Ishikawa (cell line): ENCODE data around the gene PRC1.

Experiments used
- CEBPB ChIP-seq: IDR thresholded peaks from 2 replicates; pipeline ENCODE4 v1.6.1; 2012
- CREB1 ChIP-seq: IDR thresholded peaks from 2 replicates; pipeline ENCODE4 v1.6.1; 2012; ENCODE audit warnings: low read depth
- EGR1 ChIP-seq: IDR thresholded peaks from 2 replicates; pipeline ENCODE4 v1.6.1; 2012
- EP300 ChIP-seq: IDR thresholded peaks from 2 replicates; pipeline ENCODE4 v1.6.1; 2012; ENCODE audit warnings: borderline replicate concordance
- FOXM1 ChIP-seq: IDR thresholded peaks from 2 replicates; pipeline ENCODE4 v1.6.1; 2012; ENCODE audit warnings: low read depth, borderline replicate concordance
- MAX ChIP-seq: IDR thresholded peaks from 2 replicates; pipeline ENCODE4 v1.6.1; 2012
- NFIC ChIP-seq: IDR thresholded peaks from 2 replicates; pipeline ENCODE4 v1.6.1; 2012
- TAF1 ChIP-seq: IDR thresholded peaks from 2 replicates; pipeline ENCODE4 v1.6.1; 2012; ENCODE audit warnings: low read depth, mild to moderate bottlenecking
- TCF12 ChIP-seq: IDR thresholded peaks from 2 replicates; pipeline ENCODE4 v1.6.1; 2012; ENCODE audit warnings: low read depth
- USF1 ChIP-seq: IDR thresholded peaks from 2 replicates; pipeline ENCODE4 v1.6.1; 2012
- YY1 ChIP-seq: IDR thresholded peaks from 2 replicates; pipeline ENCODE4 v1.6.1; 2012; ENCODE audit warnings: low read depth
- TF ChIP-seq, protein P1 (sequence below): IDR thresholded peaks from 2 replicates; pipeline ENCODE4 v1.6.1; 2012; ENCODE audit warnings: low read depth, mild to moderate bottlenecking

- TF ChIP-seq EP300 = no peak
- no peak for TF ChIP-seq CREB1
- TF ChIP-seq NFIC = no peak
- TF ChIP-seq, protein P1, sequence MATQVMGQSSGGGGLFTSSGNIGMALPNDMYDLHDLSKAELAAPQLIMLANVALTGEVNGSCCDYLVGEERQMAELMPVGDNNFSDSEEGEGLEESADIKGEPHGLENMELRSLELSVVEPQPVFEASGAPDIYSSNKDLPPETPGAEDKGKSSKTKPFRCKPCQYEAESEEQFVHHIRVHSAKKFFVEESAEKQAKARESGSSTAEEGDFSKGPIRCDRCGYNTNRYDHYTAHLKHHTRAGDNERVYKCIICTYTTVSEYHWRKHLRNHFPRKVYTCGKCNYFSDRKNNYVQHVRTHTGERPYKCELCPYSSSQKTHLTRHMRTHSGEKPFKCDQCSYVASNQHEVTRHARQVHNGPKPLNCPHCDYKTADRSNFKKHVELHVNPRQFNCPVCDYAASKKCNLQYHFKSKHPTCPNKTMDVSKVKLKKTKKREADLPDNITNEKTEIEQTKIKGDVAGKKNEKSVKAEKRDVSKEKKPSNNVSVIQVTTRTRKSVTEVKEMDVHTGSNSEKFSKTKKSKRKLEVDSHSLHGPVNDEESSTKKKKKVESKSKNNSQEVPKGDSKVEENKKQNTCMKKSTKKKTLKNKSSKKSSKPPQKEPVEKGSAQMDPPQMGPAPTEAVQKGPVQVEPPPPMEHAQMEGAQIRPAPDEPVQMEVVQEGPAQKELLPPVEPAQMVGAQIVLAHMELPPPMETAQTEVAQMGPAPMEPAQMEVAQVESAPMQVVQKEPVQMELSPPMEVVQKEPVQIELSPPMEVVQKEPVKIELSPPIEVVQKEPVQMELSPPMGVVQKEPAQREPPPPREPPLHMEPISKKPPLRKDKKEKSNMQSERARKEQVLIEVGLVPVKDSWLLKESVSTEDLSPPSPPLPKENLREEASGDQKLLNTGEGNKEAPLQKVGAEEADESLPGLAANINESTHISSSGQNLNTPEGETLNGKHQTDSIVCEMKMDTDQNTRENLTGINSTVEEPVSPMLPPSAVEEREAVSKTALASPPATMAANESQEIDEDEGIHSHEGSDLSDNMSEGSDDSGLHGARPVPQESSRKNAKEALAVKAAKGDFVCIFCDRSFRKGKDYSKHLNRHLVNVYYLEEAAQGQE = no peak
- no peak for TF ChIP-seq YY1
- no peak for TF ChIP-seq TCF12
- no peak for TF ChIP-seq EGR1
- TF ChIP-seq MAX = no peak
- no peak for TF ChIP-seq FOXM1
- TF ChIP-seq USF1 = no peak
- TF ChIP-seq TAF1 = no peak
- no peak for TF ChIP-seq CEBPB
These were observed 28.1 kb downstream of the PRC1 start for GRCh38 chr15:90966262-90966661.
